NCI-H1092 treated with DMSO at 0.1 percent for 48 hours (cell line): ENCODE results near the gene PCDHA3.
"Not testable (repeated sequence)": the region's sequence is repeated elsewhere in the genome, so short reads cannot be mapped to it uniquely, and the experiment has no call there.

Experiments used
- DNase-seq: peaks from one replicate; lab custom pipeline; 2025; lab: John Stamatoyannopoulos, UW

Gene PCDHA3

GRCh38 chr5:140800816-140801493 is at the start of gene PCDHA3:
Gene PCDHA3, plus strand, starts transcription at chr5:140801057.
- DNase-seq: no peak

- no peak for DNase-seq
These were observed 47.3 kb upstream of the PCDHA3 start for GRCh38 chr5:140753561-140753960.

DNA sequence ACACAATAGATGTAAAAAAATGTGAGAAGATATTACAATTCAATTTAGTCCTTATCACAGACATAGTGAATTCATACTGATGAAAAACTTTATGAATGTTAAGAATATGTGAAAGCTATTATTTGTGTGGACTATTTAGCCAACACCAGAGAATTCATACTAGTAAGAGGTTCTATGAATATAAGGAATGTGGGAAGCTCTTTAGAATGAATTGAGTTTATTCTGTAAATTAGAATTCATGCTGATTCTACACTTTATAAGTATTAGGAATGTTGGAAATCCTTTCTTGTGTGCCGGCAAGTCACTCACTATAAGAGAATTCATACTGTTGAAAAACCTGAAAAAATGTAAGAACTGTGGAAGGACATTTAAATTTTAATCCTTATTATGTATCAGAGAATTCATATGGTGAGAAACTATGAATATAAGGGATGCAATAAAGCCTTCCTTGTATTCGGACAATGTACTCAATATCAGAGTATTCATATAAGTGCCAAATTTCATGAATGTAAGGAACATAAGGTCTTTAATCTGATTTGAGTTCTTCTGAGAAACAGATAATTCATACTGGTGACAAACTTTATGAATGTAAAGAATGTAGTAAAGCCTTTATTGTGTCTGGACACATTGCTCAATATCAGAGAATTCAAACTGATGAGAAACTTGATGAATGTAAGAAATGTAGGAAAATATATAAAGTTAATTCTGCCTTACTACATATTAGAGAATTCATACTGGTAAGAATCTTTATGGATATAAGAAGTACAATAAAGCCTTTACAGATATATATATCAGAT is 36.5 kb upstream of the PCDHA3 start:
- DNase-seq: no peak

GRCh38 chr5:140767444-140767843 is 33.4 kb upstream of the PCDHA3 start:
- DNase-seq: no peak

DNA sequence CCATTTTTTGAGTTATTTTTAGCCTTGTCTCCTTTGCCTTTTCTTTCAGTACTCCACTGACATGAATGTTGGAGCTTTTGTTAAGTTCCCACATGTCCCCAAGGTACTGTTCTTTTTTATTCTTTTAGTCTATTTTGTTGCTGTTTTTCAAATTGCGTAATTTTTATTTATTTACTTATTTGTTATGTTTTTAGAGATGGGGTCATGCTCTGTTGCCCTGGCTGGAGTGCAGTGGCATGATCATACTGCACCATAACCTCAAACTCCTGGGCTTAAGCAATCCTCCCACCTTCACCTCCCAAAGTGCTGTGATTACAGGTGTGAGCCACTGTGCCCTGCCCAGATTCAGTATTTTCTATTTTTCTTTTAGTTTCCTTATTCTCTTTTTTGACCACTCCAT is 20.3 kb upstream of the PCDHA3 start:
- DNase-seq: no peak

- no peak for DNase-seq
These were observed 14.8 kb upstream of the PCDHA3 start, which contains the start of gene PCDHA1 for GRCh38 chr5:140785905-140786686. Gene PCDHA1, plus strand, starts transcription at chr5:140786140.

GRCh38 chr5:140787422-140787821 is 13.4 kb upstream of the PCDHA3 start:
- DNase-seq: not testable (repeated sequence)

DNA sequence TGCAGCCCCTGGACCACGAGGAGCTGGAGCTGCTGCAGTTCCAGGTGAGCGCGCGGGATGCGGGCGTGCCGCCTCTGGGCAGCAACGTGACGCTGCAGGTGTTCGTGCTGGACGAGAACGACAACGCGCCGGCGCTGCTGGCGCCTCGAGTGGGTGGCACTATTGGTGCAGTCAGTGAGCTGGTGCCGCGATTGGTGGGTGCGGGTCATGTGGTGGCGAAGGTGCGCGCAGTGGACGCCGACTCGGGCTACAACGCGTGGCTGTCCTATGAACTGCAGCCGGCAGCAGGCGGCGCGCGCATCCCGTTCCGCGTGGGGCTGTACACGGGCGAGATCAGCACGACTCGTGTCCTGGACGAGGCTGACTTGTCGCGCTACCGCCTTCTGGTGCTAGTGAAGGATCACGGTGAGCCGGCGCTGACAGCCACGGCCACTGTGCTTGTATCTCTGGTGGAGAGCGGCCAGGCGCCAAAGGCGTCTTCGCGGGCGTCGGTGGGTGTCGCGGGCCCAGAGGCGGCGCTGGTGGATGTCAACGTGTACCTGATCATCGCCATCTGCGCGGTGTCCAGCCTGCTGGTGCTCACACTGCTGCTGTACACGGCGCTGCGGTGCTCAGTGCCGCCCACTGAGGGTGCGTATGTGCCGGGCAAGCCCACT is 12.9 kb upstream of the PCDHA3 start:
- not testable (repeated sequence) for DNase-seq

- no peak for DNase-seq
These were observed 9.8 kb upstream of the PCDHA3 start for GRCh38 chr5:140791089-140791488.

- no peak for DNase-seq
These were observed 6.1 kb upstream of the PCDHA3 start, which contains the start of gene PCDHA2 for GRCh38 chr5:140794595-140795258. Gene PCDHA2, plus strand, starts transcription at chr5:140794852.

- DNase-seq: no peak
These were observed 5.6 kb upstream of the PCDHA3 start for GRCh38 chr5:140795259-140795641.

- DNase-seq: not testable (repeated sequence)
These were observed 4.7 kb upstream of the PCDHA3 start for GRCh38 chr5:140796072-140796717.

DNA sequence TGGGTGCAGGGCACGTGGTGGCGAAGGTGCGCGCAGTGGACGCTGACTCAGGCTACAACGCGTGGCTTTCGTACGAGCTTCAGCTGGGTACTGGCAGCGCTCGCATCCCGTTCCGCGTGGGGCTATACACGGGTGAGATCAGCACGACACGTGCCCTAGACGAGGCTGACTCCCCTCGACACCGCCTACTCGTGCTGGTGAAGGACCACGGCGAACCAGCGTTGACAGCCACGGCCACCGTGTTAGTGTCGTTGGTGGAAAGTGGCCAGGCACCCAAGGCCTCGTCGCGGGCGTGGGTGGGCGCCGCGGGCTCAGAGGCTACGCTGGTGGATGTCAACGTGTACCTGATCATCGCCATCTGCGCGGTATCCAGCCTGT is 4.2 kb upstream of the PCDHA3 start:
- DNase-seq: no peak

DNA sequence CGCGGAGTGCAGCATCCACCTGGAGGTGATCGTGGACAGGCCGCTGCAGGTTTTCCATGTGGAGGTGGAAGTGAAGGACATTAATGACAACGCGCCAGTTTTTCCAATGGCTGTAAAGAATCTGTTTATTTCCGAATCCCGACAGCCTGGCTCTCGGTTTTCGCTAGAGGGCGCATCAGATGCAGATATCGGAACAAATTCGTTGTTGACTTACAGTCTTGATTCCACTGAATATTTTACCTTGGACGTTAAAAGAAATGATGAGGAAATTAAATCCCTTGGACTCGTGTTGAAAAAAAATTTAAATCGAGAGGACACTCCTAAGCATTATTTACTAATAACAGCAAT is 611 bp downstream of the PCDHA3 start:
- DNase-seq: no peak

DNA sequence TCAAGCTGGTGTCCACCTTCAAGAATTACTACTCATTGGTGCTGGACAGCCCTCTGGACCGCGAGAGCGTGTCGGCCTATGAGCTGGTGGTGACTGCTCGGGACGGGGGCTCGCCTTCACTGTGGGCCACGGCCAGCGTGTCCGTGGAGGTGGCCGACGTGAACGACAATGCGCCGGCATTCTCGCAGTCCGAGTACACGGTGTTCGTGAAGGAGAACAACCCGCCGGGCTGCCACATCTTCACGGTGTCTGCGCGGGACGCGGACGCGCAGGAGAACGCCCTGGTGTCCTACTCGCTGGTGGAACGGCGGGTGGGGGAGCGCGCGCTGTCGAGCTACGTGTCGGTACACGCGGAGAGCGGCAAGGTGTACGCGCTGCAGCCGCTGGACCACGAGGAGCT is 1.5 kb downstream of the PCDHA3 start:
- not testable (repeated sequence) for DNase-seq

DNA sequence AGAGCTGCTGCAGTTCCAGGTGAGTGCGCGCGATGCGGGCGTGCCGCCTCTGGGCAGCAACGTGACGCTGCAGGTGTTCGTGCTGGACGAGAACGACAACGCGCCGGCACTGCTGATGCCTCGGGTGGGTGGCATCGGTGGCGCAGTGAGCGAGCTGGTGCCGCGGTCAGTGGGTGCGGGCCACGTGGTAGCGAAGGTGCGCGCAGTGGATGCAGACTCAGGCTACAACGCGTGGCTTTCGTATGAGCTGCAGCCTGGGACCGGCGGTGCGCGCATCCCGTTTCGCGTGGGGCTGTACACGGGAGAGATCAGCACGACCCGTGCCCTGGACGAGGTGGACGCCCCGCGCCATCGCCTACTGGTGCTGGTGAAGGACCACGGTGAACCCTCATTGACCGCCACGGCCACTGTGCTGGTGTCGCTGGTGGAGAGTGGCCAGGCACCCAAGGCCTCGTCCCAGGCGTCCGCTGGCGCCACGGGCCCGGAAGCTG is 2.0 kb downstream of the PCDHA3 start:
- no peak for DNase-seq

DNA sequence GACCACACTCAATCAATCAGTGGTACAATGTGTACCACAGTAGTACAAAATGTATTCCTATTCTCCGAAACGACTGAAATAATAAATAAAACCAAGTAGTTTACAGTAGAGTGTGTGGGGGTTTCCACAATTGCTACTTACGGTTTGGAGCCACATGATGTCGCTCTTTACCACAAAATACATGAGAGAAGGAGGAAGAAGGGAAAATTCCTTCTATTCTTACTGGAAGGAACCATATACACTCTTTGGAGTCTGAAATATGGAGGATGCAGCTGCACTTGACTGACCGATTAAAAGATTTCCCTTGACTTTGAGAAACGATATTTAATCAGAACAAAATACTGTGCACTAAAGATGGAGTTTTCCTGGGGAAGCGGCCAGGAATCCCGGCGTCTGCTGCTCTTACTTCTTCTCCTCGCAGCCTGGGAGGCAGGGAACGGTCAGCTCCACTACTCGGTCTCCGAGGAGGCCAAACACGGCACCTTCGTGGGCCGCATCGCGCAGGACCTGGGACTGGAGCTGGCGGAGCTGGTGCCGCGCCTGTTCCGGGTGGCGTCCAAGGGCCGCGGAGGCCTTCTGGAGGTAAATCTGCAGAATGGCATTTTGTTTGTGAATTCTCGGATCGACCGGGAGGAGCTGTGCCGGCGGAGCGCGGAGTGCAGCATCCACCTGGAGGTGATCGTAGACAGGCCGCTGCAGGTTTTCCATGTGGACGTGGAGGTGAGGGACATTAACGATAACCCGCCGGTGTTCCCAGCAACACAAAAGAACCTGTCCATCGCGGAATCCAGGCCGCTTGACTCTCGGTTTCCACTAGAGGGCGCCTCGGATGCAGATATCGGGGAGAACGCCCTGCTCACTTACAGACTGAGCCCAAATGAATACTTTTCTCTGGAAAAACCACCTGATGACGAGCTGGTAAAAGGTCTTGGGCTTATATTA is 6.2 kb downstream of the PCDHA3 start, which contains the start of gene PCDHA4:
PCDHA4 (plus strand) TSS at position 235 of the 942 bp plus-strand sequence.
- peak; percentile 69 for DNase-seq

- DNase-seq: not testable (repeated sequence)
These were observed 7.5 kb downstream of the PCDHA3 start for GRCh38 chr5:140808241-140808888.

- DNase-seq: no peak
These were observed 8.0 kb downstream of the PCDHA3 start for GRCh38 chr5:140808889-140809291.
